ENCODE results near the gene SLC30A10. TPM values are rescaled to one million over a fixed set of nuclear protein-coding genes. Genes with fewer than 3 reads are reported as not detected.
"Not testable (repeated sequence)": the region's sequence is repeated elsewhere in the genome, so short reads cannot be mapped to it uniquely, and the experiment has no call there.

Gene SLC30A10
- total and polyA plus RNA-seq, 7 donors = not detected

DNA sequence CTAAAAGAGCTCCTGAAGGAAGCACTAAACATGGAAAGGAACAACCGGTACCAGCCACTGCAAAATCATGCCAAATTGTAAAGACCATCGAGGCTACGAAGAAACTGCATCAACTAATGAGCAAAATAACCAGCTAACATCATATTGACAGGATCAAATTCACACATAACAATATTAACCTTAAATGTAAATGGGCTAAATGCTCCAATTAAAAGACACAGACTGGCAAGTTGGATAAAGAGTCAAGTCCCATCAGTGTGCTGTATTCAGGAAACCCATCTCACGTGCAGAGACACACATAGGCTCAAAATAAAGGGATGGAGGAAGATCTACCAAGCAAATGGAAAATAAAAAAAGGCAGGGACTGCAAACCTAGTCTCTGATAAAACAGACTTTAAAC is 39.7 kb downstream of the SLC30A10 start:
- intact Hi-C loops (cut with DNase I); H3K4me3 ChIP-seq; DNase-seq; H3K27ac ChIP-seq; ATAC-seq; H3K27me3 ChIP-seq (ENCODE audit: insufficient read depth in 3 of 3, low read length in 2 of 3); H3K36me3 ChIP-seq (ENCODE audit: insufficient read depth in 1 of 2, low read depth in 1 of 2); H3K4me1 ChIP-seq; H3K9me3 ChIP-seq: not testable (repeated sequence)
- 67 to 87% (median 72%) methylated on average over 4 of the region's 4 CpGs for WGBS, 3 donors

DNA sequence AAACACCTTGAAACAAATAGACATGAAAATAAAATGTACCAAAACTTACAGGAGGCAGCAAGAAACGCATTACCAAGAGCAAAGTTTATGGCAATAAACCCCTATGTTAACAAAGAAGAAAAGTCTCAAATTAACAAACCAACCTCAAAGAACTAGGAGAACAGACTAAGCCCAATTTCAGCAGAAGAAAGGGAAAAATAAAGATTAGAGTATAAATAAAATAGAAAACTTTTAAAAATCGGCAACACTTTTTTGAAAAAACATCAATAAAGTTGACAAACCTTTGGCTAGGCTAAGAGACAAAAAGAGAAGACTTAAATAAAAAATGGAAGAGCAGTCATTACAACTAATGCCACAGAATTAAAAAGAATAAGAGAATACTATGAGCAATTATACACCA is 42.7 kb downstream of the SLC30A10 start:
- Histone ChIP-seq H3K4me1 (no peaks in the 10 kb centered on the region), H3K27ac (no peak overlapping the region), H3K36me3 (ENCODE audit: insufficient read depth in 1 of 2, low read depth in 1 of 2) (no peaks in the 10 kb centered on the region), H3K4me3 (no peak overlapping the region), H3K9me3 (no peaks in the 10 kb centered on the region), H3K27me3 (ENCODE audit: insufficient read depth in 3 of 3, low read length in 2 of 3) (no peaks in the 10 kb centered on the region)
- 85 to 86% (median 85%) methylated on average over 2 of the region's 2 CpGs for WGBS, 3 donors
- TF ChIP-seq, protein P1, sequence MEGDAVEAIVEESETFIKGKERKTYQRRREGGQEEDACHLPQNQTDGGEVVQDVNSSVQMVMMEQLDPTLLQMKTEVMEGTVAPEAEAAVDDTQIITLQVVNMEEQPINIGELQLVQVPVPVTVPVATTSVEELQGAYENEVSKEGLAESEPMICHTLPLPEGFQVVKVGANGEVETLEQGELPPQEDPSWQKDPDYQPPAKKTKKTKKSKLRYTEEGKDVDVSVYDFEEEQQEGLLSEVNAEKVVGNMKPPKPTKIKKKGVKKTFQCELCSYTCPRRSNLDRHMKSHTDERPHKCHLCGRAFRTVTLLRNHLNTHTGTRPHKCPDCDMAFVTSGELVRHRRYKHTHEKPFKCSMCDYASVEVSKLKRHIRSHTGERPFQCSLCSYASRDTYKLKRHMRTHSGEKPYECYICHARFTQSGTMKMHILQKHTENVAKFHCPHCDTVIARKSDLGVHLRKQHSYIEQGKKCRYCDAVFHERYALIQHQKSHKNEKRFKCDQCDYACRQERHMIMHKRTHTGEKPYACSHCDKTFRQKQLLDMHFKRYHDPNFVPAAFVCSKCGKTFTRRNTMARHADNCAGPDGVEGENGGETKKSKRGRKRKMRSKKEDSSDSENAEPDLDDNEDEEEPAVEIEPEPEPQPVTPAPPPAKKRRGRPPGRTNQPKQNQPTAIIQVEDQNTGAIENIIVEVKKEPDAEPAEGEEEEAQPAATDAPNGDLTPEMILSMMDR (IDR thresholded peaks at IDR 0.05) = no peak
- no peak for DNase-seq
- ATAC-seq = no peak
- intact Hi-C loops (cut with DNase I) = no loop called here

DNA sequence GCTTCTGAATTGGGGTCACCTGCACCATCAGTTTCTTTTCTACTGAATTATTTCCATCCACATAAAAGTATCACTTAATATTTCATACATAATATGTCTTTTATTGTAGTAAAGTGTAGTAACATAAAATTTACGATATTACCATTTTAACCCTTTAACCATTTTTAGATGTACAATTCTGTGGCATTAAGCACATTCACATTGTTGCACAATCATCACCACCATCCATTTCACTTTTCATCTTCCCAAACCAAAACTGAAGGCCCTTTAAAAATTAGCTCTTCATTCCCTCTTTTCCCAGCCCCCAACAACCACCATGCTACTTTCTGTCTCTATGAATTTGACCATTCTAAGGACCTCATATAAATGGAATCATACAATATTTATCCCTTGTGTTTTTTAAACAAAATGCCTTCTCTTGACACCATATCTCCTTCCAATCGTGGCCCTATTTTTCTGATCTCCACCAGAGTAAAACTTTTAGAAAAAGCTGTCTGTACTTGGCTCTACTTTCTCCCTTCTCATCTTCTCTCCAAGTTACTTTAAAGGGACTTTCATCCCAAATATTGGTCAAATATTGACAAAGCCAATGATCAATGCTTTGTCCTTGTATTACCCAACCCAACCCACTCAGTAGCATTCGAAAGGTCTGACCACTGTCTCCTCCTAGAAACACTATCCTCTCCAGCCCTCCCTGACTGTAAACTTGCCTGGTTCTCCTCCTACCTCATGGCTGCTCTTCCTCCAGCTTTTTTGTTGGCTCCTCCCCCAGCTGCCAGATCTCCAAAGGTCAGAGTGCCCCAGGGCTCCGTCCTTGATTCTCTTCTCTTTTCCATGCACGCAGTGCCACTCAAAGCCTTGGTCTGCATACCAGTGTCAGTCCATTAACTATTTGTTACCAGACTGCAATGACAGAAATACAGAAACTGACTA is 44.7 kb downstream of the SLC30A10 start:
- no peaks in the 10 kb centered on the region for H3K4me1 ChIP-seq
- TF ChIP-seq, protein P1 (IDR thresholded peaks at IDR 0.05) = no peak
- DNase-seq = no peak
- H3K27ac ChIP-seq = no peak overlapping the region
- no peaks in the 10 kb centered on the region for H3K27me3 ChIP-seq (ENCODE audit: insufficient read depth in 3 of 3, low read length in 2 of 3)
- WGBS, 3 donors = 46 to 50% (median 48%) methylated on average over 5 of the region's 5 CpGs
- ATAC-seq = no peak
- intact Hi-C loops (cut with DNase I) = no loop called here
- no peak overlapping the region for H3K4me3 ChIP-seq
- H3K36me3 ChIP-seq (ENCODE audit: insufficient read depth in 1 of 2, low read depth in 1 of 2) = no peaks in the 10 kb centered on the region
- no peaks in the 10 kb centered on the region for H3K9me3 ChIP-seq

DNA sequence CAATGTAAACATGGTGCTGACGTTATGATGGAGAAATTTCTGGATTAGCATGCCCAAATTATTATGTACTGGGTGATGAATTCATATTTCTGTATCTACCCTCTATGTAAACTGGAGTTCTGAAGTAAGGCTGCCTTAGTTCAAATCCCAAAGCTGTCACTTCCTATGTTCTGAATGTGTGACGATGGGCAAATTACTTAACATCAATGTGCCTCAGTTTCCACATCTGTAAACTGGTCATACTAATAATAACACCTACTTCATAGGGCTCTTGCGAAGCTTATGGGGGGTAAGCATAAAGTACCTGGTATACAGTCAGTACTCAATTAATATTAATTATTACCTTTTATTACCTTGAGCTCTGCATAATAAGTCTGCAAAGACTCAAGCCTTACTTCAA is 45.6 kb downstream of the SLC30A10 start:
- Histone ChIP-seq H3K27ac (no peak overlapping the region), H3K27me3 (ENCODE audit: insufficient read depth in 3 of 3, low read length in 2 of 3) (no peaks in the 10 kb centered on the region), H3K9me3 (no peaks in the 10 kb centered on the region), H3K4me3 (no peak overlapping the region), H3K36me3 (ENCODE audit: insufficient read depth in 1 of 2, low read depth in 1 of 2) (no peaks in the 10 kb centered on the region), H3K4me1 (no peaks in the 10 kb centered on the region)
- WGBS, 3 donors = 75 to 77% (median 77%) methylated on average over 3 of the region's 3 CpGs
- no peak for ATAC-seq
- TF ChIP-seq, protein P1 (IDR thresholded peaks at IDR 0.05) = no peak
- intact Hi-C loops (cut with DNase I) = no loop called here
- DNase-seq = no peak

DNA sequence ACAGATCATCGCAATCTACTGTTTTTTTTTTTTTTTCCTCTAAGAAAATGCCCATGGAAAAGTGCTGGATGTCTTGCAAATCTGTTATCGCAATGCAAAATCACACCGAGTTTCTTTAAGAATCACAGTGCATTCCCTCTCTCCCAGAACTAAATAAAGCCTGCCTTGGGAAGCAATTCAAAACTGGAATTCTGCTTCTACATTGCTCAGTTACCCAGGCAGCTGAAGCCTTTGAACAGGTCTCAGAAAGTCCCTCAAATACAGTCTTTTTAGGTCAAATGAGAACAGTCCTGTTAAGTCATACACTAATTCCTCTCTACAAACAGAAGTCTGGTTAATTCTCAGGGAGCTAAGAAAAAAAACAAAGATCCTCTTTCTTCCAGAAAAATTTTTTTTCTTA is 46.3 kb downstream of the SLC30A10 start:
- no peaks in the 10 kb centered on the region for H3K27me3 ChIP-seq (ENCODE audit: insufficient read depth in 3 of 3, low read length in 2 of 3)
- no peak overlapping the region for H3K4me3 ChIP-seq
- H3K36me3 ChIP-seq (ENCODE audit: insufficient read depth in 1 of 2, low read depth in 1 of 2) = no peaks in the 10 kb centered on the region
- intact Hi-C loops (cut with DNase I) = no loop called here
- DNase-seq = no peak
- H3K27ac ChIP-seq = no peak overlapping the region
- TF ChIP-seq, protein P1 (IDR thresholded peaks at IDR 0.05) = no peak
- ATAC-seq = no peak
- no peaks in the 10 kb centered on the region for H3K9me3 ChIP-seq
- 77 to 82% (median 79%) methylated on average over 3 of the region's 3 CpGs for WGBS, 3 donors
- no peaks in the 10 kb centered on the region for H3K4me1 ChIP-seq

Measured in psoas muscle (tissue), 8 donors.